PFSK-1 (cell line): ENCODE measurements around the gene PANX2.

Source experiments
- POLR2AphosphoS5 ChIP-seq: IDR thresholded peaks from 2 replicates; pipeline ENCODE4 v1.6.1; 2012; ENCODE audit warnings: low read depth, mild to moderate bottlenecking, control low read depth, low read length, moderate library complexity
- REST ChIP-seq, 2 experiments: IDR thresholded peaks; 2 replicates each; pipeline versions ENCODE4 v1.6.1 to v1.8.0; 2011 to 2012; ENCODE audit warnings: low read depth in 2 of 2, low read length in 2 of 2, control low read depth in 1 of 2, inconsistent platforms in 1 of 2, mild to moderate bottlenecking in 1 of 2, moderate library complexity in 1 of 2; ENCODE audit not compliant: insufficient read depth in 1 of 2
- TAF1 ChIP-seq: IDR thresholded peaks from 2 replicates; pipeline ENCODE4 v1.6.1; 2012; ENCODE audit warnings: low read length, control low read depth, borderline replicate concordance; ENCODE audit not compliant: insufficient read depth

- TF ChIP-seq POLR2AphosphoS5: no peak
- no peak for TF ChIP-seq REST (IDR thresholded peaks at IDR 0.05; ENCODE audit: insufficient read depth in 1 of 2, low read depth in 2 of 2, low read length in 2 of 2)
- TF ChIP-seq TAF1: no peak
Measured at GRCh38 chr22:50213263-50213662, 42.7 kb downstream of the PANX2 start.
